Activated T-cell treated with anti-CD3 and anti-CD28 coated beads for 48 hours (primary cell): Measurements from ENCODE around the gene ARL6IP5.

Experiments used
- DNase-seq: peaks from one replicate; pipeline ENCODE4 v3.0.0-alpha.2; 2020; ENCODE audit warnings: low read depth

The ARL6IP5 gene

GRCh38 chr3:69084326-69085167 lies at the start of gene ARL6IP5:
Gene ARL6IP5, plus strand, starts transcription at chr3:69084937. Its CDS starts 111 bp downstream, at chr3:69085048.
- peak; percentile 86 for DNase-seq

- no peak for DNase-seq
These were observed 40.1 kb upstream of the ARL6IP5 start for GRCh38 chr3:69044608-69045007.

GRCh38 chr3:69048990-69049389 lies 35.7 kb upstream of the ARL6IP5 start:
- no peak for DNase-seq

- DNase-seq = peak; percentile 91
These were observed 32.8 kb upstream of the ARL6IP5 start, which contains the start of gene TMF1 for GRCh38 chr3:69051756-69052471. Gene TMF1, minus strand, starts transcription at chr3:69052333. Its CDS starts 247 bp downstream, at chr3:69052086.

- DNase-seq = no peak
These were observed 32.3 kb upstream of the ARL6IP5 start for GRCh38 chr3:69052472-69052898.

- DNase-seq = no peak
These were observed 26.4 kb upstream of the ARL6IP5 start for GRCh38 chr3:69058180-69058946.

GRCh38 chr3:69058947-69059224 lies 25.9 kb upstream of the ARL6IP5 start:
- no peak for DNase-seq

- no peak for DNase-seq
These were observed 25.0 kb upstream of the ARL6IP5 start for GRCh38 chr3:69059688-69060087.

GRCh38 chr3:69063636-69064035 lies 21.1 kb upstream of the ARL6IP5 start:
- no peak for DNase-seq

GRCh38 chr3:69065318-69065964 lies 19.3 kb upstream of the ARL6IP5 start:
- no peak for DNase-seq

GRCh38 chr3:69066121-69066520 lies 18.6 kb upstream of the ARL6IP5 start:
- DNase-seq = no peak

- no peak for DNase-seq
These were observed 11.8 kb upstream of the ARL6IP5 start for GRCh38 chr3:69072928-69073327.

GRCh38 chr3:69079269-69080159 lies 5.2 kb upstream of the ARL6IP5 start:
- peak; percentile 29 for DNase-seq

GRCh38 chr3:69080233-69080920 lies 4.4 kb upstream of the ARL6IP5 start, which contains the start of gene UBA3:
Gene UBA3, minus strand, starts transcription at chr3:69080365. Its CDS starts 12 bp downstream, at chr3:69080353.
- DNase-seq = peak; percentile 92

- DNase-seq = no peak
These were observed 3.0 kb upstream of the ARL6IP5 start for GRCh38 chr3:69081583-69082262.

GRCh38 chr3:69082361-69082760 lies 2.4 kb upstream of the ARL6IP5 start:
- no peak for DNase-seq

GRCh38 chr3:69082805-69083204 lies 1.9 kb upstream of the ARL6IP5 start:
- DNase-seq = peak; percentile 61

- DNase-seq = no peak
These were observed 563 bp downstream of the ARL6IP5 start for GRCh38 chr3:69085168-69085832.
